Endothelial cell of umbilical vein (primary cell): Measurements from ENCODE around the gene DIO3. TPM values are rescaled to one million over a fixed set of nuclear protein-coding genes. Genes with fewer than 3 reads are reported as not detected.

ENCODE experiments used
- BruUV-seq: library from RNA; stranded (reverse); fragments of 400-500 nt; replicated peaks from 2 replicates; lab custom pipeline; 2021; lab: Mats Ljungman, UMichigan
- CTCF ChIA-PET: fragments of 300-600, 350-600 bp; sonication (Branson Sonifier 250); formaldehyde crosslinking; loops from one replicate; lab custom pipeline; 2021; ENCODE audit warnings: antibody characterized with exemption, inconsistent platforms; lab: Charles Lee
- POLR2A ChIA-PET: fragments of 300-600, 350-600 bp; sonication (Branson Sonifier 250); formaldehyde crosslinking; loops from one replicate; lab custom pipeline; 2021; ENCODE audit warnings: antibody characterized with exemption, inconsistent platforms; lab: Charles Lee
- DNase-seq: peaks from one replicate; pipeline ENCODE4 v3.0.0-alpha.2; 2011; ENCODE audit warnings: low read depth, low spot score
- FAIRE-seq: peaks from 2 replicates; lab custom pipeline; 2011; peaks lifted over from hg19 to GRCh38; lab: Jason Lieb, UNC
- H2AFZ ChIP-seq: 2 replicates; pipeline ENCODE4 v1.6.0; 2012; ENCODE audit warnings: low read depth, low read length, control low read depth, inconsistent platforms
- H3K27ac ChIP-seq: 2 replicates; pipeline ENCODE4 v1.5.1; 2011; ENCODE audit warnings: low read depth, mild to moderate bottlenecking, control low read depth, low read length, moderate library complexity; ENCODE audit not compliant: insufficient read depth
- H3K27me3 ChIP-seq, 2 experiments: 2 replicates each; pipeline versions ENCODE4 v1.6.0 to v1.6.1; 2011; ENCODE audit warnings: low read length in 2 of 2, mixed read lengths in 1 of 2; ENCODE audit not compliant: control insufficient read depth in 2 of 2, insufficient read depth in 2 of 2
- H3K36me3 ChIP-seq, 2 experiments: 2 replicates in 1 of 2; 3 replicates in 1 of 2; pipeline ENCODE4 v1.5.1; 2011; ENCODE audit warnings: low read length in 2 of 2, mild to moderate bottlenecking in 1 of 2, moderate library complexity in 1 of 2; ENCODE audit not compliant: control insufficient read depth in 2 of 2, insufficient read depth in 2 of 2; ENCODE audit errors: extremely low read depth in 1 of 2
- H3K4me1 ChIP-seq: 3 replicates; pipeline ENCODE4 v1.5.1; 2011; ENCODE audit warnings: mild to moderate bottlenecking, low read length; ENCODE audit not compliant: control insufficient read depth, insufficient read depth; ENCODE audit errors: extremely low read depth
- H3K4me2 ChIP-seq: 2 replicates; pipeline ENCODE4 v1.6.1; 2011; ENCODE audit warnings: low read length, control low read depth, mixed read lengths; ENCODE audit not compliant: insufficient read depth
- H3K4me3 ChIP-seq, 3 experiments: fragments of 200-600 bp in 1 of 3; sonication (generic), shearing (Covaris generic) in 1 of 3; replicated peaks in 1 of 3; 2 replicates each; pipeline ENCODE4 v1.5.1; 2011 to 2016; ENCODE audit warnings: control low read depth in 3 of 3, low read length in 3 of 3, mild to moderate bottlenecking in 2 of 3, inconsistent platforms in 1 of 3, low read depth in 1 of 3, moderate library complexity in 1 of 3; ENCODE audit not compliant: insufficient read depth in 1 of 3
- H3K79me2 ChIP-seq: 2 replicates; pipeline ENCODE4 v1.6.0; 2012; ENCODE audit warnings: low read length, inconsistent platforms; ENCODE audit not compliant: control insufficient read depth, insufficient read depth
- H3K9ac ChIP-seq: replicated peaks from 2 replicates; pipeline ENCODE3; 2011; ENCODE audit warnings: low read length, control low read depth; ENCODE audit not compliant: insufficient read depth; ENCODE audit errors: extremely low read depth
- H3K9me1 ChIP-seq: replicated peaks from 3 replicates; pipeline ENCODE4 v1.6.0; 2011; ENCODE audit warnings: mild to moderate bottlenecking, low read length; ENCODE audit not compliant: control insufficient read depth, insufficient read depth; ENCODE audit errors: extremely low read depth
- H3K9me3 ChIP-seq: replicated peaks from 2 replicates; pipeline ENCODE4 v1.5.1; 2012; ENCODE audit warnings: low read length, inconsistent platforms; ENCODE audit not compliant: control insufficient read depth, insufficient read depth
- H4K20me1 ChIP-seq: replicated peaks from 2 replicates; pipeline ENCODE3; 2011; ENCODE audit warnings: mild to moderate bottlenecking, low read length; ENCODE audit not compliant: control insufficient read depth, insufficient read depth; ENCODE audit errors: extremely low read depth
- CTCF ChIP-seq, 2 donors: IDR thresholded peaks; 1 replicate in 1 of 2; 2 replicates in 1 of 2; pipeline ENCODE4 v1.5.1; 2011; ENCODE audit warnings: low read length in 2 of 2, mild to moderate bottlenecking in 2 of 2, moderate library complexity in 2 of 2, control low read depth in 1 of 2, inconsistent platforms in 1 of 2, low read depth in 1 of 2; ENCODE audit not compliant: insufficient read depth in 1 of 2; ENCODE audit errors: extremely low read depth in 1 of 2
- EZH2 ChIP-seq: IDR thresholded peaks from 2 replicates; pipeline ENCODE4 v1.6.1; 2012; ENCODE audit warnings: borderline replicate concordance, low read depth, mild to moderate bottlenecking, moderate library complexity, low read length, inconsistent platforms; ENCODE audit not compliant: severe bottlenecking
- FOS ChIP-seq: IDR thresholded peaks from 2 replicates; pipeline ENCODE4 v1.6.1; 2011; ENCODE audit warnings: mild to moderate bottlenecking, low read length, moderate library complexity, borderline replicate concordance; ENCODE audit not compliant: insufficient read depth
- GATA2 ChIP-seq: IDR thresholded peaks from 2 replicates; pipeline ENCODE4 v1.7.0; 2011; ENCODE audit warnings: low read depth, mild to moderate bottlenecking, moderate library complexity, mixed read lengths, low read length; ENCODE audit not compliant: insufficient read length, insufficient read depth
- JUN ChIP-seq: IDR thresholded peaks from 2 replicates; pipeline ENCODE4 v1.6.1; 2011; ENCODE audit warnings: borderline replicate concordance, low read depth; ENCODE audit not compliant: insufficient read length, insufficient read depth
- MAX ChIP-seq: IDR thresholded peaks from 2 replicates; pipeline ENCODE4 v1.6.1; 2011; ENCODE audit not compliant: insufficient read depth, insufficient read length
- MYC ChIP-seq: IDR thresholded peaks from one replicate; pipeline ENCODE4 v1.6.1; 2011; ENCODE audit warnings: mild to moderate bottlenecking, low read depth, low read length
- POLR2A ChIP-seq: IDR thresholded peaks from 2 replicates; pipeline ENCODE4 v1.6.1; 2012; ENCODE audit warnings: low read depth, mild to moderate bottlenecking, control low read depth, low read length
- POLR2AphosphoS5 ChIP-seq: IDR thresholded peaks from 2 replicates; pipeline ENCODE4 v1.6.1; 2012; ENCODE audit warnings: low read depth, mild to moderate bottlenecking, control low read depth, low read length, moderate library complexity; ENCODE audit not compliant: insufficient read depth
- dilution Hi-C: fragments of 300-500 bp; cut with MboI; formaldehyde crosslinking; loops from one replicate; pipeline ENCODE4 v1.15.0; 2019; ENCODE audit warnings: low sequenced_read_pairs; ENCODE audit not compliant: extremely low pct_ligation_motif_present
- intact Hi-C: fragments of 100-400 bp; cut with micrococcal nuclease; formaldehyde crosslinking; loops from one replicate; pipeline ENCODE4 v1.10.0; 2022
- polyA plus RNA-seq, 4 experiments: library from polyadenylated mRNA; depleted of rRNA in 3 of 4; stranded (reverse) in 3 of 4; unstranded in 1 of 4; fragments of >200 nt; gene quantifications; 2 replicates each; pipeline versions ENCODE4 v1.2.1 to v1.2.3, GENCODE V29; 2011 to 2012; ENCODE audit warnings: missing spikeins in 1 of 4
- total RNA-seq: library from RNA; stranded (reverse); gene quantifications from 2 replicates; pipeline ENCODE4 v1.2.3, GENCODE V29; 2021

DIO3 gene
- total and polyA plus RNA-seq, 2 donors (not counting 3 experiments of a cell fraction or from before 2014, with no cell fraction given) = not detected

GRCh38 chr14:101557321-101557695 is 4.0 kb upstream of the DIO3 start:
- no peak for TF ChIP-seq POLR2A
- no peak for TF ChIP-seq MAX
- no peak for TF ChIP-seq MYC
- TF ChIP-seq GATA2 = no peak
- no peak for TF ChIP-seq POLR2AphosphoS5
- no peak for TF ChIP-seq JUN
- TF ChIP-seq FOS = no peak
- no peak for TF ChIP-seq EZH2
- no peak for TF ChIP-seq CTCF (IDR thresholded peaks at IDR 0.05; ENCODE audit: extremely low read depth in 1 of 2, insufficient read depth in 1 of 2, low read depth in 1 of 2, low read length in 2 of 2)
- no peak for DNase-seq
- ChIA-PET POLR2A (no interaction called here), CTCF (no interaction called here)
- Histone ChIP-seq H3K9ac (no peak overlapping the region), H2AFZ (no peak overlapping the region), H4K20me1 (no peaks in the 10 kb centered on the region), H3K79me2 (no peaks in the 10 kb centered on the region), H3K9me3 (peaks cover 4% of the 10 kb centered on the region), H3K36me3 (no peaks in the 10 kb centered on the region), H3K4me2 (no peak overlapping the region), H3K9me1 (no peaks in the 10 kb centered on the region), H3K4me1 (no peaks in the 10 kb centered on the region), H3K27ac (no peak overlapping the region), H3K27me3 (peaks cover 28 to 29% of the 10 kb centered on the region in 2 experiments), H3K4me3 (no peak overlapping the region)
- no peak for FAIRE-seq
- intact Hi-C loops = no loop called here
- dilution Hi-C loops = no loop called here
- no TSS peak for BruUV-seq
